Tibial nerve (tissue), 4 donors: ENCODE results near the gene PRUNE1.

Experiments used
- EP300 ChIP-seq, 2 donors: sonication (generic); formaldehyde crosslinking; IDR thresholded peaks; one replicate each; pipeline ENCODE4 v1.6.1; 2017; ENCODE audit warnings: antibody characterized with exemption in 2 of 2, mild to moderate bottlenecking in 1 of 2
- TF ChIP-seq, protein P1 (sequence below), 5 experiments: fragments of 200-600 bp in 3 of 5; fragments of 450-650 bp in 2 of 5; sonication (generic) in 3 of 5; IDR thresholded peaks; one replicate each; pipeline ENCODE4 v1.5.1; 2016 to 2019; ENCODE audit warnings: antibody characterized with exemption in 5 of 5, mild to moderate bottlenecking in 3 of 5, moderate library complexity in 2 of 5

DNA sequence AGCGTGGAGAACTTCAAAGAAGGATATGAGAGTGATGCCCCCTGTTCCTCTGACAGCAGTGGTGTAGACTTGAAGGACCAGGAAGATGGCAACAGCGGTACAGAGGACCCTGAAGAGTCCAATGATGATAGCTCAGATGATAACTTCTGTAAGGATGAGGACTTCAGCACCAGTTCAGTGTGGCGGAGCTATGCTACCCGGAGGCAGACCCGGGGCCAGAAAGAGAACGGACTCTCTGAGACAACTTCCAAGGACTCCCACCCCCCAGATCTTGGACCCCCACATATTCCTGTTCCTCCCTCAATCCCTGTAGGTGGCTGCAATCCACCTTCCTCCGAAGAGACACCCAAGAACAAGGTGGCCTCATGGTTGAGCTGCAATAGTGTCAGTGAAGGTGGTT lies 47.6 kb upstream of the PRUNE1 start:
- TF ChIP-seq, protein P1, sequence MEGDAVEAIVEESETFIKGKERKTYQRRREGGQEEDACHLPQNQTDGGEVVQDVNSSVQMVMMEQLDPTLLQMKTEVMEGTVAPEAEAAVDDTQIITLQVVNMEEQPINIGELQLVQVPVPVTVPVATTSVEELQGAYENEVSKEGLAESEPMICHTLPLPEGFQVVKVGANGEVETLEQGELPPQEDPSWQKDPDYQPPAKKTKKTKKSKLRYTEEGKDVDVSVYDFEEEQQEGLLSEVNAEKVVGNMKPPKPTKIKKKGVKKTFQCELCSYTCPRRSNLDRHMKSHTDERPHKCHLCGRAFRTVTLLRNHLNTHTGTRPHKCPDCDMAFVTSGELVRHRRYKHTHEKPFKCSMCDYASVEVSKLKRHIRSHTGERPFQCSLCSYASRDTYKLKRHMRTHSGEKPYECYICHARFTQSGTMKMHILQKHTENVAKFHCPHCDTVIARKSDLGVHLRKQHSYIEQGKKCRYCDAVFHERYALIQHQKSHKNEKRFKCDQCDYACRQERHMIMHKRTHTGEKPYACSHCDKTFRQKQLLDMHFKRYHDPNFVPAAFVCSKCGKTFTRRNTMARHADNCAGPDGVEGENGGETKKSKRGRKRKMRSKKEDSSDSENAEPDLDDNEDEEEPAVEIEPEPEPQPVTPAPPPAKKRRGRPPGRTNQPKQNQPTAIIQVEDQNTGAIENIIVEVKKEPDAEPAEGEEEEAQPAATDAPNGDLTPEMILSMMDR (IDR thresholded peaks at IDR 0.05): no peak
- TF ChIP-seq EP300 (IDR thresholded peaks at IDR 0.05): no peak
